GM23338 (cell line): ENCODE measurements around the gene SLAMF9. TPM values are rescaled to one million over a fixed set of nuclear protein-coding genes. Genes with fewer than 3 reads are reported as not detected.

ENCODE experiments used
- ATAC-seq: fragments of 200-7000 bp; cut with Tn5 transposase; 3 replicates; pipeline ENCODE4 v1.9.1; 2020
- DNase-seq: peaks from one replicate; pipeline ENCODE4 v3.0.0-alpha.2; 2015; ENCODE audit warnings: low spot score
- H2AFZ ChIP-seq: fragments of 200-600 bp; sonication (generic); 2 replicates; pipeline ENCODE4 v1.8.0; 2016; ENCODE audit warnings: antibody characterized with exemption, mild to moderate bottlenecking, moderate library complexity
- H3F3A ChIP-seq: fragments of 200-600 bp; sonication (generic); replicated peaks from 2 replicates; pipeline ENCODE4 v1.8.0; 2017; ENCODE audit warnings: antibody characterized with exemption, mixed run types, low read depth
- H3K27ac ChIP-seq: fragments of 200-600 bp; sonication (generic); 2 replicates; pipeline ENCODE4 v1.6.1; 2016; ENCODE audit warnings: low read depth
- H3K27me3 ChIP-seq: fragments of 200-600 bp; sonication (generic); 2 replicates; pipeline ENCODE4 v1.8.0; 2016; ENCODE audit warnings: mild to moderate bottlenecking, mixed run types, moderate library complexity; ENCODE audit not compliant: insufficient read depth
- H3K36me3 ChIP-seq: fragments of 200-600 bp; sonication (generic); 2 replicates; pipeline ENCODE4 v1.8.0; 2016; ENCODE audit warnings: mild to moderate bottlenecking; ENCODE audit not compliant: insufficient read depth
- H3K4me1 ChIP-seq: fragments of 200-600 bp; sonication (generic); 2 replicates; pipeline ENCODE4 v1.8.0; 2016; ENCODE audit warnings: mild to moderate bottlenecking, moderate library complexity; ENCODE audit not compliant: insufficient read depth
- H3K4me2 ChIP-seq: fragments of 200-600 bp; sonication (generic); 2 replicates; pipeline ENCODE4 v1.7.1; 2017; ENCODE audit warnings: mixed run types
- H3K4me3 ChIP-seq: fragments of 200-600 bp; sonication (generic); 2 replicates; pipeline ENCODE4 v1.6.1; 2016; ENCODE audit warnings: mixed run types
- H3K79me2 ChIP-seq: fragments of 200-600 bp; sonication (generic); replicated peaks from 2 replicates; pipeline ENCODE4 v1.8.0; 2017; ENCODE audit warnings: mild to moderate bottlenecking; ENCODE audit not compliant: insufficient read depth
- H3K9me2 ChIP-seq: fragments of 200-600 bp; sonication (generic); 2 replicates; pipeline ENCODE4 v1.8.0; 2017; ENCODE audit not compliant: insufficient read depth
- H4K20me1 ChIP-seq: fragments of 200-600 bp; sonication (generic); replicated peaks from 2 replicates; pipeline ENCODE4 v1.8.0; 2017; ENCODE audit warnings: mild to moderate bottlenecking; ENCODE audit not compliant: insufficient read depth
- H3K27ac Mint-ChIP-seq: 2 replicates; pipeline ENCODE4 v1.8.0; 2020; ENCODE audit warnings: inconsistent platforms, mild to moderate bottlenecking, moderate library complexity, mixed read lengths
- H3K27me3 Mint-ChIP-seq: 3 replicates; pipeline ENCODE4 v1.8.0; 2022; ENCODE audit warnings: low read depth, mild to moderate bottlenecking, moderate library complexity, mixed read lengths, inconsistent platforms; ENCODE audit not compliant: insufficient read depth, poor library complexity
- H3K36me3 Mint-ChIP-seq: 3 replicates; pipeline ENCODE4 v1.8.0; 2021; ENCODE audit warnings: low read depth, mild to moderate bottlenecking, inconsistent platforms, moderate library complexity, mixed read lengths
- H3K4me1 Mint-ChIP-seq: 3 replicates; pipeline ENCODE4 v1.8.0; 2020; ENCODE audit warnings: mild to moderate bottlenecking, inconsistent platforms, mixed read lengths
- H3K4me3 Mint-ChIP-seq: 3 replicates; pipeline ENCODE4 v1.8.0; 2021; ENCODE audit warnings: moderate library complexity, mild to moderate bottlenecking, inconsistent platforms, mixed read lengths
- H3K9me3 Mint-ChIP-seq: 3 replicates; pipeline ENCODE4 v1.8.0; 2020; ENCODE audit warnings: moderate library complexity, mild to moderate bottlenecking, inconsistent platforms, mixed read lengths
- CREB1 ChIP-seq: fragments of 250-450 bp; sonication (Bioruptor Pico); IDR thresholded peaks from 2 replicates; pipeline ENCODE4 v1.5.0; 2020; ENCODE audit warnings: low read depth, mild to moderate bottlenecking, moderate library complexity
- CTCF ChIP-seq, 2 experiments: fragments of 200-600 bp in 1 of 2; sonication (generic) in 1 of 2; conservative IDR thresholded peaks; 2 replicates each; pipeline versions ENCODE4 v1.5.1 to v1.6.1; 2016 to 2017; ENCODE audit warnings: antibody characterized with exemption in 2 of 2, low read depth in 2 of 2, mild to moderate bottlenecking in 2 of 2, moderate library complexity in 1 of 2
- ETS1 ChIP-seq: IDR thresholded peaks from 2 replicates; pipeline ENCODE4 v1.6.1; 2016; ENCODE audit warnings: antibody characterized with exemption
- EZH2 ChIP-seq: fragments of 200-600 bp; sonication (generic); IDR thresholded peaks from one replicate; pipeline ENCODE4 v1.8.0; 2017; ENCODE audit warnings: antibody characterized with exemption, mild to moderate bottlenecking, low read depth; ENCODE audit not compliant: unreplicated experiment
- EZH2phosphoT487 ChIP-seq: fragments of 200-600 bp; sonication (generic); IDR thresholded peaks from one replicate; pipeline ENCODE4 v1.8.1; 2018; ENCODE audit warnings: antibody characterized with exemption; ENCODE audit not compliant: unreplicated experiment
- JUNB ChIP-seq: IDR thresholded peaks from one replicate; pipeline ENCODE4 v1.6.1; 2016; ENCODE audit warnings: antibody characterized with exemption; ENCODE audit not compliant: unreplicated experiment
- NANOG ChIP-seq: IDR thresholded peaks from 2 replicates; pipeline ENCODE4 v1.6.1; 2016; ENCODE audit warnings: antibody characterized with exemption, borderline replicate concordance
- POLR2AphosphoS5 ChIP-seq: IDR thresholded peaks from 2 replicates; pipeline ENCODE4 v1.6.1; 2016; ENCODE audit warnings: antibody characterized with exemption, low read depth
- STAT1 ChIP-seq: IDR thresholded peaks from one replicate; pipeline ENCODE4 v1.6.1; 2016; ENCODE audit warnings: antibody characterized with exemption; ENCODE audit not compliant: unreplicated experiment
- ZNF114 ChIP-seq: fragments of 250-450 bp; sonication (Bioruptor Pico); IDR thresholded peaks from 2 replicates; pipeline ENCODE4 v1.5.0; 2020; ENCODE audit warnings: mild to moderate bottlenecking, moderate library complexity
- ZNF331 ChIP-seq: fragments of 250-450 bp; sonication (Bioruptor Pico); IDR thresholded peaks from 2 replicates; pipeline ENCODE4 v1.5.0; 2020; ENCODE audit warnings: low read depth, mild to moderate bottlenecking, moderate library complexity
- ZNF462 ChIP-seq: fragments of 250-450 bp; sonication (Bioruptor Pico); IDR thresholded peaks from 2 replicates; pipeline ENCODE4 v1.5.0; 2020; ENCODE audit warnings: mild to moderate bottlenecking, moderate library complexity
- polyA plus RNA-seq: library from polyadenylated mRNA; unstranded; fragments of >200 nt; fragmentation: Nextera tagmentation; extraction: Ambion mirVana; gene quantifications from 2 replicates; pipeline ENCODE4 v1.2.1, GENCODE V29; 2016
- total RNA-seq: library from RNA; depleted of rRNA; stranded (reverse); fragments of >200 nt; shearing (Covaris generic); gene quantifications from 2 replicates; pipeline ENCODE4 v1.2.3, GENCODE V29; 2014

SLAMF9 gene
- total and polyA plus RNA-seq, 2 experiments from 2014 or later = not detected

GRCh38 chr1:159958719-159959380, 4.8 kb upstream of the SLAMF9 start (continued):
- TF ChIP-seq JUNB = no peak
- no peak for TF ChIP-seq EZH2
- no peak for TF ChIP-seq ETS1

- H3K36me3 Mint-ChIP-seq = no peaks in the 10 kb centered on the region
- Histone ChIP-seq H3F3A (no peaks in the 10 kb centered on the region), H4K20me1 (no peaks in the 10 kb centered on the region), H3K27ac (no peak overlapping the region), H3K9me2 (no peaks in the 10 kb centered on the region), H2AFZ (no peak overlapping the region), H3K79me2 (no peaks in the 10 kb centered on the region), H3K4me1 (no peaks in the 10 kb centered on the region), H3K4me3 (no peak overlapping the region), H3K36me3 (no peaks in the 10 kb centered on the region), H3K4me2 (no peak overlapping the region), H3K27me3 (no peaks in the 10 kb centered on the region)
- peaks cover 5% of the 10 kb centered on the region for H3K27me3 Mint-ChIP-seq
- DNase-seq (no peak), ATAC-seq (no peak)
- no peaks in the 10 kb centered on the region; the same call in 2 of the 3 replicates for H3K4me1 Mint-ChIP-seq
- H3K9me3 Mint-ChIP-seq = no peaks in the 10 kb centered on the region
- no peak overlapping the region for H3K27ac Mint-ChIP-seq
- H3K4me3 Mint-ChIP-seq = no peak overlapping the region
- TF ChIP-seq ETS1 = no peak
- TF ChIP-seq CTCF (conservative IDR thresholded peaks at IDR 0.05; ENCODE audit: low read depth in 2 of 2) = no peak
- no peak for TF ChIP-seq ZNF331
- TF ChIP-seq ZNF114 (CRISPR knock-in tag) = no peak
- TF ChIP-seq NANOG = no peak
- no peak for TF ChIP-seq EZH2phosphoT487
- TF ChIP-seq CREB1 (CRISPR knock-in tag) = no peak
- TF ChIP-seq EZH2 = no peak
- TF ChIP-seq ZNF462 = no peak
- no peak for TF ChIP-seq STAT1
- no peak for TF ChIP-seq JUNB
- no peak for TF ChIP-seq POLR2AphosphoS5
Observed at GRCh38 chr1:159957824-159958268, 3.8 kb upstream of the SLAMF9 start.
